Ovary (tissue), 10 donors: ENCODE data around the gene CCL11. TPM values are rescaled to one million over a fixed set of nuclear protein-coding genes. Genes with fewer than 3 reads are reported as not detected.

Experiments
- DNase-seq, 5 donors: peaks; one replicate each; pipeline ENCODE4 v3.0.0-alpha.2; 2019 to 2020
- H3K27ac ChIP-seq, 2 donors: fragments of 200-600 bp; one replicate each; pipeline versions ENCODE4 v1.5.1 to v1.8.0; 2019 to 2022
- H3K27me3 ChIP-seq: fragments of 200-600 bp; one replicate; pipeline ENCODE4 v1.8.0; 2022
- H3K36me3 ChIP-seq: fragments of 200-600 bp; sonication (generic); one replicate; pipeline ENCODE4 v1.5.1; 2019
- H3K4me1 ChIP-seq: one replicate; pipeline ENCODE4 v1.8.1; 2013; ENCODE audit warnings: mild to moderate bottlenecking, moderate library complexity; ENCODE audit not compliant: insufficient read depth
- H3K4me3 ChIP-seq: fragments of 200-600 bp; sonication (generic); one replicate; pipeline ENCODE4 v1.5.1; 2017
- H3K9me3 ChIP-seq, 2 donors: fragments of 200-600 bp in 1 of 2; sonication (generic) in 1 of 2; one replicate each; pipeline versions ENCODE4 v1.5.1 to v1.8.1; 2013 to 2019; ENCODE audit warnings: mild to moderate bottlenecking in 1 of 2, moderate library complexity in 1 of 2
- CTCF ChIP-seq, 3 donors: fragments of 450-650 bp in 2 of 3; fragments of 200-600 bp in 1 of 3; IDR thresholded peaks; one replicate each; pipeline versions ENCODE4 v1.5.1 to v1.8.0; 2016 to 2022; ENCODE audit warnings: antibody characterized with exemption in 3 of 3, mild to moderate bottlenecking in 1 of 3
- EP300 ChIP-seq: sonication (generic); formaldehyde crosslinking; IDR thresholded peaks from one replicate; pipeline ENCODE4 v1.6.1; 2017; ENCODE audit warnings: antibody characterized with exemption
- POLR2A ChIP-seq: fragments of 450-650 bp; IDR thresholded peaks from one replicate; pipeline ENCODE4 v1.6.1; 2017; ENCODE audit warnings: antibody characterized with exemption, mild to moderate bottlenecking, moderate library complexity
- WGBS, 3 donors: extraction: QIAGEN DNeasy Blood & Tissue Kit in 1 of 3; methylation state at CpG; one replicate each; pipeline versions ENCODE4 v1.1.5 to v1.1.7; 2013 to 2017; 5-methylcytosine and 5-hydroxymethylcytosine counted together
- intact Hi-C, 4 donors: fragments of 100-400 bp; cut with DNase I; formaldehyde crosslinking; loops; one replicate each; pipeline versions ENCODE4 v1.11.0 to v1.15.1; 2022 to 2023
- long read RNA-seq, 3 donors: library from polyadenylated mRNA in 2 of 3; unstranded in 2 of 3; transcript quantifications; one replicate each; pipeline ENCODE4 v2.0.0 and lab custom pipeline, GENCODE V29; 2021 to 2026
- polyA plus RNA-seq, 2 donors: library from polyadenylated mRNA; stranded (reverse); fragments of 200-250 nt in 1 of 2; fragments of 350-450 nt in 1 of 2; fragmentation: Illumina TruSeq in 1 of 2; extraction: RNeasy Lipid Tissue Mini Kit (QIAGEN cat#74804) in 1 of 2; gene quantifications; one replicate each; pipeline ENCODE4 v1.2.3, GENCODE V29; 2013 to 2014
- total RNA-seq, 7 donors: library from RNA; depleted of rRNA in 2 of 7; stranded (reverse); fragments of >200 nt in 2 of 7; fragmentation: NEBNext Ultra II Directional in 3 of 7; extraction: Animal tissue kit (Norgen Biotek cat#: 25700) in 3 of 7; gene quantifications; one replicate each; pipeline versions ENCODE4 v1.1.0 to v1.2.4, GENCODE V29; 2016 to 2023
- donor health status: DM: no; HTN: no; CAD: no; lungs with moderate emphysema.
- donor health status: DM: no; HTN: no; CAD: no.
- donor health status: Bipolar disorder and iron deficiency.
- donor health status: DM: yes; HTN: yes; CAD: no.
- donor health status: DM: no; HTN: no; CAD: no.
- donor health status: DM: yes; HTN: yes; CAD: no.

The CCL11 gene
- not detected for total RNA-seq
- 1 to 10 TPM in 1 of 2 donors, under 1 TPM in 1; 0.35 to 2.0 TPM for polyA plus RNA-seq
- long read RNA-seq, donor 1, result 0 reads
- long read RNA-seq, donor 2, result 0 reads
- long read RNA-seq, donor 3, result 0 reads

- no peak for TF ChIP-seq EP300
- TF ChIP-seq POLR2A, result no peak
- no peak for TF ChIP-seq CTCF (IDR thresholded peaks at IDR 0.05)
- Histone ChIP-seq H3K4me3 (no peak within 1 kb of the TSS), H3K27ac (no peak within 1 kb of the TSS), H3K4me1 (no peaks in the 10 kb centered on the region), H3K9me3 (no peaks in the 10 kb centered on the region), H3K36me3 (no peaks in the 10 kb centered on the region), H3K27me3 (no peaks in the 10 kb centered on the region)
- intact Hi-C loops, result no loop called here
- 37 to 47% (median 39%) methylated on average over 4 of the region's 4 CpGs for WGBS, 3 donors
- DNase-seq, result no peak
Measured at GRCh38 chr17:34285286-34285792, at the start of gene CCL11. Gene CCL11 (plus strand): TSS chr17:34285742. CDS start chr17:34285809, 67 bp downstream.

GRCh38 chr17:34236281-34236892 lies 49.2 kb upstream of the CCL11 start:
- Histone ChIP-seq H3K27me3 (no peaks in the 10 kb centered on the region), H3K36me3 (no peaks in the 10 kb centered on the region), H3K9me3 (no peaks in the 10 kb centered on the region), H3K4me1 (peaks cover 9% of the 10 kb centered on the region), H3K4me3 (no peak overlapping the region), H3K27ac (no peak overlapping the region)
- WGBS, 3 donors, result 89 to 92% (median 92%) methylated on average over 6 of the region's 6 CpGs
- intact Hi-C loops, result no loop called here
- no peak for DNase-seq
- TF ChIP-seq EP300, result no peak
- TF ChIP-seq CTCF (IDR thresholded peaks at IDR 0.05), result no peak
- no peak for TF ChIP-seq POLR2A

GRCh38 chr17:34237458-34237857 lies 48.1 kb upstream of the CCL11 start:
- H3K9me3 ChIP-seq, result no peaks in the 10 kb centered on the region
- H3K36me3 ChIP-seq, result no peaks in the 10 kb centered on the region
- H3K4me1 ChIP-seq, result peaks cover 9% of the 10 kb centered on the region
- no peak for DNase-seq
- H3K27ac ChIP-seq, result no peak overlapping the region
- H3K27me3 ChIP-seq, result no peaks in the 10 kb centered on the region
- intact Hi-C loops, result no loop called here
- H3K4me3 ChIP-seq, result no peak overlapping the region
- WGBS, 3 donors, result 76 to 86% (median 85%) methylated on average over 3 of the region's 3 CpGs
- TF ChIP-seq CTCF (IDR thresholded peaks at IDR 0.05), result no peak
- no peak for TF ChIP-seq POLR2A
- TF ChIP-seq EP300, result no peak

GRCh38 chr17:34241062-34241461 lies 44.5 kb upstream of the CCL11 start:
- intact Hi-C loops, result no loop called here
- 5 to 6% (median 6%) methylated on average over 4 of the region's 4 CpGs for WGBS, 3 donors
- Histone ChIP-seq H3K27me3 (no peaks in the 10 kb centered on the region), H3K36me3 (no peaks in the 10 kb centered on the region), H3K4me1 (peaks cover 1% of the 10 kb centered on the region), H3K4me3 (no peak overlapping the region), H3K9me3 (no peaks in the 10 kb centered on the region), H3K27ac (no peak overlapping the region)
- DNase-seq, result peak in 3 of 5 donors; percentile 42 to 44 (median 44)
- TF ChIP-seq POLR2A (no peak), EP300 (no peak), CTCF (IDR thresholded peaks at IDR 0.05) (no peak)
